Activated effector memory CD4-positive, alpha-beta T cell treated with Interleukin-2 at 50 U/mL for 16 hours (primary cell): ENCODE results near the gene TANGO6.

Source experiments
- DNase-seq: peaks from one replicate; pipeline ENCODE4 v3.0.0-alpha.2; 2020

TANGO6 gene

GRCh38 chr16:69064764-69065313 is 221.5 kb downstream of the TANGO6 start:
- no peak for DNase-seq

GRCh38 chr16:69069504-69069903 is 226.2 kb downstream of the TANGO6 start:
- no peak for DNase-seq

- no peak for DNase-seq
These were observed 227.7 kb downstream of the TANGO6 start for GRCh38 chr16:69071036-69071435.

DNA sequence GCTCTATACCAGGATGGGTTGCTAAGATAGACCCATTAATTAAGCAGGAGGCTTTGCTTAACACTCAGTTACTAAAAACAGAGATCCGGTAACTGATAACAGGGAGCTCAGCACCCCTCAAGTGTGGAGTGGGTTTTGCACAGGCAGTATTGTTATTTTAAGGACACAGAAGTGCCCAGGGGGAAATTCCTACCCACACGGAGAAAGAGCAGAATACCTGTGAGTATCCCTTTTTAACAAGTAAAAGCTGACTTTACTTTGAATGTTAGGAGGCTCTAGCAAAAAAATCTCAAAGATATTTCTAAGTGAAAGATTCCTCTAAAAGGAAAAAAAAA is 229.3 kb downstream of the TANGO6 start:
- DNase-seq, result no peak

GRCh38 chr16:69073181-69073702 is 229.9 kb downstream of the TANGO6 start:
- DNase-seq, result no peak

GRCh38 chr16:69077251-69077650 is 233.9 kb downstream of the TANGO6 start:
- no peak for DNase-seq

- DNase-seq, result no peak
These were observed 234.7 kb downstream of the TANGO6 start for GRCh38 chr16:69078073-69078472.

DNA sequence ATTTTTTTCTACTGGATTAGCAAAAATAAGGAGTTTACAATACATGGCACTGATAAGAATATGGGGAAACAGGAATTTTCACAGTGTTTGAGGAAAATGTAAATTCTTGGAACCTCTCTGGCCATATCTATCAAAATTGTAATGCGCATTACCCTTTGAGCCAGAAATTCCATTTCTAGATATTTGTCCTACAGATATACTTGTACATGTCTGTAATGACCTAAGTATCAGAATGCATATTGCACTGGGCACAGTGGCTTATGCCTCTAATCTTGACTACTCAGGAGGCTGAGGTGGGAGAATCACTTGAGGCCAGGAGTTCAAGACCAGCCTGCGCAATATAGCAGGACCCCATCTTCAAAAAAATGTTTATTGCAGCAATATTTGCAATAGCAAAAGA is 236.4 kb downstream of the TANGO6 start:
- no peak for DNase-seq

- no peak for DNase-seq
These were observed 240.1 kb downstream of the TANGO6 start for GRCh38 chr16:69083306-69083941.

DNA sequence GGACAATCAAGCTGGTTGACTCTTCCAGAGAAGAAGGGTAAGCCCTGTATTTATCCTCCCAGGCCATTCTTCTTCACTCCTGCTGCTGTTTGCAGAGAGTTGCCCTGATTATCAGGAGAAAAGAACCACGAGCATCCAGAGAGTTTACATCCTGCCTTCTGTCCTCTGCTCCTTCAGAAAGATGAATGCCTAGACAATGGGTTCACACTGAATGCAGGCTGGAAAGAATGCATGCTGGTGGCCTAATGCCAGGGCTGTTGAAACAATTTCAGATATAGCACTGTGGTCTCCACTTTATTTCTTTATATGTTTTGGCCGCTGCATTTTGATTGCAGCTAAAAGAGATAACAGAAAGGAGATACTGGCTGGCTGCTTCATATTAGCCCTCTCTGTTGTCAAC is 241.0 kb downstream of the TANGO6 start:
- DNase-seq, result no peak

DNA sequence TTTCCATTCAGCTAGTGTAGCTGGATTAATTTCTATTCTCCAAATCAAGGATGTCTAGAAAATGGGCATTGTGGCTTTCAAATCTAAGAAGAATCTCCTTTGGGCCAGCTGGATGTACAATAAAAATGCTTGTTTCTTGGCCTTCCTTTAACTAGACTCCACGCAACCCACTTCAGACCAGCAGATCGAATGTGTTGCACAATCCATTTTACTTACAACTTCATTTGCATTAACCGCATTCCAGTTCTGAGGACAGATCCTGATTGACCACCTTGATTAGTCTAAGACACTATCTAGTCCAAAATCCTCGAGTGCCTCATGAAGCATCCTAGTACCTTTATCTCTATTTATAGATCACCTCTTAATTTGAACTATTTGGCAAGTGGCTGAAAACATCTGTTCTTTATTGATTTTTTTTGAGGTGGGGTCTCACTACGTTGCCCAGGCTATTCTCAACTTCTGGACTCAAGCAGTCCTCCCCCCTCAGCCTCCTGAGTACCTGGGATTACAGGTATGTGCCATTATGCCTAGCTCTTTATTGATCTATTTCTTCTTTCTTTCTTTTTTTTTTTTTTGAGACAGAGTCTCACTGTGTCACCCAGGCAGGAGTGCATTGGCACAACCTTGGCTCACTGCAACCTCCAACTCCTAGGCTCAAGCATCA is 241.8 kb downstream of the TANGO6 start:
- DNase-seq, result no peak

- no peak for DNase-seq
These were observed 243.8 kb downstream of the TANGO6 start for GRCh38 chr16:69087161-69087581.

DNA sequence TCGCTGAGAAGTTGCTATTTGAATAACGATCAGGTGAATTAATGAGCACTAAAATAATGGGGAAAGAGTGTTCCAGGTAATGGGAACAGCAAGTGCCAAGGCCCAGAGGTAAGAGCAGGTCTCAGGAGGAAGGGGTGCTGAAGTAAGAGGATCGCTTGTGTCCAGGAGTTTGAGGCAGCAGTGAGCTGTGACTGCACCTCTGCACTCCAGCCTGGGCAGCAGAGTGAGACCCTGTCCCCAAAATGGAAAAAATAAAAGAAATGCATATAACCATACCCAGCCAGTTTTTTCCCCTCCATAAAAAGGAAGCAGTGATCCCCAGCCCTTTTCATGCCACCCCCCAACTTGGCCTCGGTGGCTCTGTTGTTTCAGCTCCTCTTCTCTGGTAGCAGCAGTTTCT is 245.4 kb downstream of the TANGO6 start:
- no peak for DNase-seq

- no peak for DNase-seq
These were observed 246.0 kb downstream of the TANGO6 start for GRCh38 chr16:69089091-69089910.

DNA sequence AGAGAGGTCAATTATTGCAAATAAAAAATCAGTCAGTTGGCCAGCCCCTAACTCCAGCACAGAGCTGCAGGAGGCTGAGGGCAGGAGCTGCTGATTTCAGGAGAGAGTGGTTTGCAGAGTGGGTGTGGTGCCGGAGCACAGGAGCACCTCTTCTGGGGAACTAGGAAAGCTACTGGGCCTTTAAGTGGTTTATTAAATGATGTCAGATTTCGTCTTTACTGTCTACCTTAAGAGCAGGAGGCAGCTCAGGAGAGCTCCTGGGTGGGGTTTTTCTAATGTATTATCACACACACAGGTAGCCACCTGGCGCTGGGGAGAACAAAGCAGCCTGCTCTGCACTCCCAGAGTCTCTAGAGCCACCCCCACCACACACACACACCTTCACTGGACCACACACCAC is 250.6 kb downstream of the TANGO6 start:
- DNase-seq, result no peak

GRCh38 chr16:69094501-69094900 is 251.2 kb downstream of the TANGO6 start:
- DNase-seq, result no peak

- no peak for DNase-seq
These were observed 251.9 kb downstream of the TANGO6 start for GRCh38 chr16:69095193-69095592.

- no peak for DNase-seq
These were observed 256.9 kb downstream of the TANGO6 start for GRCh38 chr16:69100071-69100691.

- no peak for DNase-seq
These were observed 262.4 kb downstream of the TANGO6 start, which contains the start of gene HAS3 for GRCh38 chr16:69105501-69106361. TSS of gene HAS3 (plus strand) at chr16:69105653. CDS start at chr16:69109396, 3,743 bp downstream.

- DNase-seq, result no peak
These were observed 263.4 kb downstream of the TANGO6 start for GRCh38 chr16:69106491-69107315.
